Mucosa of stomach (tissue), 1 donor: Measurements from ENCODE around the gene CNTNAP5.

Source experiments
- H3K27me3 ChIP-seq: one replicate; pipeline ENCODE4 v1.7.0; 2013; ENCODE audit warnings: mild to moderate bottlenecking, low read length; ENCODE audit not compliant: control insufficient read depth, insufficient read depth
- H3K36me3 ChIP-seq: one replicate; pipeline ENCODE4 v1.7.0; 2013; ENCODE audit warnings: low read length; ENCODE audit not compliant: control insufficient read depth, insufficient read depth
- H3K4me1 ChIP-seq: one replicate; pipeline ENCODE4 v1.7.0; 2013; ENCODE audit warnings: mild to moderate bottlenecking, low read length; ENCODE audit not compliant: control insufficient read depth, insufficient read depth
- H3K4me3 ChIP-seq: one replicate; pipeline ENCODE4 v1.7.0; 2013; ENCODE audit warnings: low read length
- H3K9ac ChIP-seq: one replicate; pipeline ENCODE4 v1.7.0; 2013; ENCODE audit warnings: mild to moderate bottlenecking, low read length, moderate library complexity
- H3K9me3 ChIP-seq: one replicate; pipeline ENCODE4 v1.7.0; 2013; ENCODE audit warnings: mild to moderate bottlenecking, low read length, moderate library complexity; ENCODE audit not compliant: control insufficient read depth
- donor health status: Pancreatic carcinoma.

Gene CNTNAP5

DNA sequence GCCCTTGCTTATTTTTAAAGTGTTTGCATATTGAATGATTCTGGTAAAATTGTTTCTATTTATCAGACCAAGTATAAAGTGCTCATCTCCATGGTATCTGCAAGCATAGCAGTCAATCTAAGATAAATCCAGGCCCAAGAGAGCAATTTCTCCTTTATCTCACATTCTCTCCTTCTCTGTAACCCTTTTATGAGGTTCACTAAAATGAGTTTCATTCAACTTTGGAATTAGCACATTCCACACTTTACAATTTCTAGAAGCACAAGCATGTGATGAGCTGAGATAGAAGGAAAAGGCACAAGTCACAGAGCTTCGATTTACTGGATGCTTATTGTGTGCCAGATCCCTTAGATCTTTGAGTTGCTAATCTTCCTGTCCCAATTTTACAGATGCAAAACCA, 97.3 kb downstream of the CNTNAP5 start:
- Histone ChIP-seq H3K4me1 (no peaks in the 10 kb centered on the region), H3K4me3 (no peak overlapping the region), H3K9me3 (no peaks in the 10 kb centered on the region), H3K27me3 (no peaks in the 10 kb centered on the region), H3K36me3 (no peaks in the 10 kb centered on the region), H3K9ac (no peak overlapping the region)

GRCh38 chr2:124131276-124131675, 106.2 kb downstream of the CNTNAP5 start:
- Histone ChIP-seq H3K9me3 (no peaks in the 10 kb centered on the region), H3K4me3 (no peak overlapping the region), H3K36me3 (no peaks in the 10 kb centered on the region), H3K27me3 (no peaks in the 10 kb centered on the region), H3K9ac (no peak overlapping the region), H3K4me1 (no peaks in the 10 kb centered on the region)

DNA sequence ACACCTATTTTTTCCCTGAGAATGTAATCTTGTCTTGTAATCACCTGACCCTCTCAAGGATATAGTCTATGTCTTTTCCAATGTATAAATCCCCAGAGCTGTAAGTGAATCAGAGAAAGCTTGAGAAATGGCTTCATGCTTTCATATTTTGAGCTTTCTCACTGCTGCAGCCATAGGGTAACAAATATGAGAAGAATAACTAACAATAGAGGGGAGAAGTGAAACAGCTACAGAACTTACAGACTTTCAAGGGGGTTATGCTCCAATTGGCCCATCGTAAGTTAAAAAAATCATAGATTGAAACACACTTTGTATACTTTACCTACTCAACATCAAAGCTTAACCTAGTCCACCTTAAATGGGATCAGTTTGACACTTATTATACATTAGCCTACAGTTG, 111.0 kb downstream of the CNTNAP5 start:
- Histone ChIP-seq H3K9ac (no peak overlapping the region), H3K36me3 (no peaks in the 10 kb centered on the region), H3K9me3 (no peaks in the 10 kb centered on the region), H3K4me1 (no peaks in the 10 kb centered on the region), H3K4me3 (no peak overlapping the region), H3K27me3 (no peaks in the 10 kb centered on the region)

DNA sequence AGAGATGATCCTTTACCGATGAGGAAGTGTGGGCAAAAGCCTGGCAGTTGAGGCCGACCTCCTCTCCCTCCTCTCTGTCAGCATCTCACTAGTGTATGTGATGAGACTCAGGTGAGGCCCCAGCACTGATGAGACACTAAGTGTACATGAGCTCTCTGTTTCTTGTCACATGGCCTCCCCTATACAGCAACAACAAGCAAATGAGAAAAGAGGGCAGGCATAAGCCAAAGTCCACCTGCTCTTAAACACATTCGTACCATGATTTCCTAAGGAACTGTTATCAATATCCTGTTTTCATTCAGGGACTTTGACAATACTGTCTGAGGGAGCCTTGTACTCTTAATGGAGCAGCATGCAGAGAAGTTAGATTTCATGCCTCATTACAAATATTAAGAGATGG, 113.0 kb downstream of the CNTNAP5 start:
- Histone ChIP-seq H3K4me3 (no peak overlapping the region), H3K36me3 (no peaks in the 10 kb centered on the region), H3K9me3 (no peaks in the 10 kb centered on the region), H3K9ac (no peak overlapping the region), H3K4me1 (no peaks in the 10 kb centered on the region), H3K27me3 (no peaks in the 10 kb centered on the region)

DNA sequence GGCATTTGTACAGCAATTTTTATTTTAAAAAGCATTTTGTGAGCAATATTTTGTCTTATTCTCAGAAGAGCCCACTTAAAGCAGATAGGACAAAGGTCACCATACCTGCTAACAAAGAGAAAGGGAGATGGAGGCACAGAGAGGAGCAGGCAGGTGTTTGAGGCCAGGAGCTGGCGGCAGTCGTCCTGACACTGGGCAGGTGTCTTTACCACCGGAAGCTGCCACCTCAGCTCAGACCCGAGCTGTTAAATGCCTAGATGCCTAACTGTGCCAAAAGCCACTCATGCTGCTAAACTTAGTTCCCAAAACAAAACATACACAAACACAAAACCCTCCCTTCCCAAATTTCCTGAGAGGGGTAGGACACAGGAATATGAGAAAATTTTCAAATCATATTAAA, 120.9 kb downstream of the CNTNAP5 start:
- Histone ChIP-seq H3K4me3 (no peak overlapping the region), H3K9ac (no peak overlapping the region), H3K4me1 (no peaks in the 10 kb centered on the region)

DNA sequence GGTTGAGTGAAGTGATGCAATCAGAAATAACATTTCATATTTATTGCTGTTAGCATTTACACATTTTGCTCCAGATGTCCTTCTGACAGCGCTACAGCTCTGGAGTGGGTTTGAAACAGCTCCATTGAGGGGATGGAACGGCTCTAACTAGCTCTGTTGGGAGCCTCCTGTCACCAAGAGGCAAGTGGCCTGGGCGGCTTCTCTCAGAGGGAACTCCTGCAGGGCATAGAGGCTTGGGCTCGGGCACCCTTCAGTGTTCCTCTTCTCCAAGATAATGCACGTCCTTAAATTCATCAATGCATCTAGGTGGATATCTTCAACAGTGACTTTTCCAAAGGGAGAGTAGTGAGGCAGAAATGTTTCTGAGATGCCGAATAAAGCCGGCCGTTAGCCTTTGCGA, 122.5 kb downstream of the CNTNAP5 start:
- Histone ChIP-seq H3K4me3 (no peak overlapping the region), H3K9me3 (no peaks in the 10 kb centered on the region), H3K27me3 (no peaks in the 10 kb centered on the region), H3K4me1 (no peaks in the 10 kb centered on the region), H3K36me3 (no peaks in the 10 kb centered on the region), H3K9ac (no peak overlapping the region)

More for the DNA sequence above, 120.9 kb downstream of the CNTNAP5 start:
- Histone ChIP-seq H3K27me3 (no peaks in the 10 kb centered on the region), H3K9me3 (no peaks in the 10 kb centered on the region), H3K36me3 (no peaks in the 10 kb centered on the region)

DNA sequence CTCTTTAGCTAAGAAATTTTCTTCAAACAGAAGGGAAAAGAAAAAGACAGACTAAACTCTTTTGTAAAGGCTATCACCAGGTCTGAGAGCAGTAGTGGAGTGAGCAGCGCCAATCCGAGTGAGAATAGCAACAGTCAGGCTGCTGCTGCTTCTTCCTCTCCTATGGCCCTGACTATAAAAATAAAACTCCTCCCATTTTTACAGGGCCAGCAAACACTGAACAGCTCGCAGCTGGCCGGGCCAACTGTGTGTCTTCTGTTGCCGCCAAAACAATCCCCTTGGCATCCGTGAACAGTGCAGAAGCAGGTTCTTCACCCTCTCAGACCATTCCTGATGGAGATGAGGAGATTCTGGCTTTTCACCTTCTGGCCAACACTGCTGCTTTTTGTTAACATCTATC, 124.5 kb downstream of the CNTNAP5 start:
- H3K36me3 ChIP-seq, result no peaks in the 10 kb centered on the region
- H3K27me3 ChIP-seq, result no peaks in the 10 kb centered on the region
- no peaks in the 10 kb centered on the region for H3K4me1 ChIP-seq
- H3K4me3 ChIP-seq, result no peak overlapping the region
- H3K9ac ChIP-seq, result no peak overlapping the region
- H3K9me3 ChIP-seq, result no peaks in the 10 kb centered on the region

- Histone ChIP-seq H3K4me3 (no peak overlapping the region), H3K27me3 (no peaks in the 10 kb centered on the region), H3K36me3 (no peaks in the 10 kb centered on the region), H3K4me1 (no peaks in the 10 kb centered on the region), H3K9me3 (no peaks in the 10 kb centered on the region), H3K9ac (no peak overlapping the region)
These were observed 126.6 kb downstream of the CNTNAP5 start for GRCh38 chr2:124151691-124152090.

GRCh38 chr2:124153713-124154112, 128.6 kb downstream of the CNTNAP5 start:
- Histone ChIP-seq H3K36me3 (no peaks in the 10 kb centered on the region), H3K4me1 (no peaks in the 10 kb centered on the region), H3K9ac (no peak overlapping the region), H3K9me3 (no peaks in the 10 kb centered on the region), H3K4me3 (no peak overlapping the region), H3K27me3 (no peaks in the 10 kb centered on the region)

DNA sequence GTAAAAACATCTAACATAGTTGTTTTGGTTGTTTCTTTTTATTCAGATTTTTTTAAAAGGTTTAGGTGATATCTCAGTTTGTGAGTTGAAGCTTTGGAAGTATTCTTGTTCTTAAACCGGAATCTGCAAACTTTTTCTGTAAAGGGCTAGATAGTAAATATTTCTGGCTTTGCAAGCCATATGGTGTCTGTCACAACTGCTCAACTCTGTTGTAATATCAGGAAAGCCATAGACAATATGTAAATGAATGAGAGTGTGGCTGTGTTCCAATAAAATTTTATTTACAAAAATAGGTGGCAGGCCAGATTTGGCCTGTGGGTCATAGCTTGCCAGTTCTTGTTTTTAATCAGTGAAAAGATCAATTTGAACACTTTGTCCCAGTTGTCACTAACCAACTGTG, 134.1 kb downstream of the CNTNAP5 start:
- Histone ChIP-seq H3K9me3 (no peaks in the 10 kb centered on the region), H3K27me3 (no peaks in the 10 kb centered on the region), H3K36me3 (no peaks in the 10 kb centered on the region), H3K4me3 (no peak overlapping the region), H3K9ac (no peak overlapping the region), H3K4me1 (no peaks in the 10 kb centered on the region)

DNA sequence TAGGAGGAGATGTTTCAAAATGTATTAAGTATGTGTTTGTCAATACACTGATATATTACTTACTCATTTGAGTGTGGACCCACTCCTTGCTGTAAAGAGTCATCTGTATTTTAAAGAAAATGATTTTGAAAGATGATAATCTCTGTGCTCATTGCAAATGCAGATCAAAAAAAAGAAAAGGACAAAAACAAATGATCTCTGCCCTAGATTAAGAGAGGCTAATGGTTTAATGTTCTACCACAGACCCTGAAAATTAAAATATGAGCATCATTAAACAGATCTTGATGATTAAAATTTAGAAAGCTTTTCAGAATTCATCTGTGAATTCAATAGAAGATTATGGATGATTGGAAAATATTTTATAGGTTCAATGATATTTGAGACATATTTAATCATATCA, 136.5 kb downstream of the CNTNAP5 start:
- H3K36me3 ChIP-seq, result no peaks in the 10 kb centered on the region
- no peak overlapping the region for H3K9ac ChIP-seq
- H3K27me3 ChIP-seq, result no peaks in the 10 kb centered on the region
- no peaks in the 10 kb centered on the region for H3K9me3 ChIP-seq
- H3K4me1 ChIP-seq, result no peaks in the 10 kb centered on the region
- H3K4me3 ChIP-seq, result no peak overlapping the region

- H3K4me1 ChIP-seq, result no peaks in the 10 kb centered on the region
- H3K9ac ChIP-seq, result no peak overlapping the region
- H3K27me3 ChIP-seq, result no peaks in the 10 kb centered on the region
- H3K9me3 ChIP-seq, result no peaks in the 10 kb centered on the region
- H3K36me3 ChIP-seq, result no peaks in the 10 kb centered on the region
- H3K4me3 ChIP-seq, result no peak overlapping the region
These were observed 137.2 kb downstream of the CNTNAP5 start for GRCh38 chr2:124162256-124162655.

- Histone ChIP-seq H3K27me3 (no peaks in the 10 kb centered on the region), H3K36me3 (no peaks in the 10 kb centered on the region), H3K4me1 (no peaks in the 10 kb centered on the region), H3K4me3 (no peak overlapping the region), H3K9me3 (no peaks in the 10 kb centered on the region), H3K9ac (no peak overlapping the region)
These were observed 138.8 kb downstream of the CNTNAP5 start for GRCh38 chr2:124163840-124164239.
